ENCODE results near the gene CRABP1. TPM values are rescaled to one million over a fixed set of nuclear protein-coding genes. Genes with fewer than 3 reads are reported as not detected.

Gene CRABP1
- total RNA-seq, 1 experiment from 2014 or later, result 444 TPM

DNA sequence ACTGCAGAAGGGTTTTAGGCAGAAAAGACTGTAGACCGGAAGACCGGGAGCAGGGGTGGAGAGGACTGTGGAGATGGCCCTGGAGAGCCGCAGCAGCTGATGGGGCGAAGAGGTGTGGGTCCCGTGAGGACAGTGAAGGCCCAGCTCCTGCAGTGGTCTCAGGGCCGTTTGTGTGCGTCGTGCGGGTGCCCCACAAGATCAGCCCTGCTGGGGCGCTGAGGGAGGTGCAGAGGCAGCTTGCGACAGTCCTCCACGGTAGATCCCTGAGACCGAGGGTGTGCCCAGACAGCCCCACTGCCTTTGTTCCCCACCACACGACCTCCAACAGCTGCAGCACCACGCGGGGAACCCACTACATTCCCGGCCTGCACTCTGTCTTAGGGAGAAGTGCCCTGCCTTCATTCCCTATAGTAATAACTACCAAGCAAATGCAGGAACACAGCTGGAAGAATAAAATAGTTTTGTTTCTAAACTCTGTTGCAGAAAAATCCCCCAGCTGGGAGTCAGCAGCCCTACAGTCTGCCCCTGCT, 19.0 kb upstream of the CRABP1 start:
- no peaks in the 10 kb centered on the region for H3K36me3 Mint-ChIP-seq
- ChIA-PET POLR2A (no interaction called here), CTCF (interaction anchor here (0.6 to 2.5 kb wide), 7 partner anchors 10 to 102 kb away, joined by 3 to 13 read pairs (median 5); partner anchors contain the start of gene CRABP1)
- H3K27ac Mint-ChIP-seq, result no peak overlapping the region
- TF ChIP-seq SOX15 (CRISPR knock-in tag; IDR thresholded peaks at IDR 0.05) (no peak), NR1H2 (CRISPR knock-in tag; IDR thresholded peaks at IDR 0.05) (no peak), CREB1 (CRISPR knock-in tag; IDR thresholded peaks at IDR 0.05) (no peak), RELA (CRISPR knock-in tag; IDR thresholded peaks at IDR 0.05; ENCODE audit: borderline replicate concordance) (no peak), ZNF671 (CRISPR knock-in tag; IDR thresholded peaks at IDR 0.05) (no peak), SP1 (CRISPR knock-in tag; conservative IDR thresholded peaks at IDR 0.05) (no peak), IRF2 (CRISPR knock-in tag; IDR thresholded peaks at IDR 0.05; ENCODE audit: borderline replicate concordance, low read depth) (no peak), ZNF121 (CRISPR knock-in tag; IDR thresholded peaks at IDR 0.05) (no peak), GRHL2 (CRISPR knock-in tag; IDR thresholded peaks at IDR 0.05; ENCODE audit: insufficient replicate concordance, severe bottlenecking) (no peak), CBFB (CRISPR knock-in tag; IDR thresholded peaks at IDR 0.05; ENCODE audit: low read depth) (no peak), HMGA2 (CRISPR knock-in tag; IDR thresholded peaks at IDR 0.05) (no peak), PRRX2 (CRISPR knock-in tag; IDR thresholded peaks at IDR 0.05) (no peak), JUN (CRISPR knock-in tag; IDR thresholded peaks at IDR 0.05) (no peak)
- TF ChIP-seq, protein P1, sequence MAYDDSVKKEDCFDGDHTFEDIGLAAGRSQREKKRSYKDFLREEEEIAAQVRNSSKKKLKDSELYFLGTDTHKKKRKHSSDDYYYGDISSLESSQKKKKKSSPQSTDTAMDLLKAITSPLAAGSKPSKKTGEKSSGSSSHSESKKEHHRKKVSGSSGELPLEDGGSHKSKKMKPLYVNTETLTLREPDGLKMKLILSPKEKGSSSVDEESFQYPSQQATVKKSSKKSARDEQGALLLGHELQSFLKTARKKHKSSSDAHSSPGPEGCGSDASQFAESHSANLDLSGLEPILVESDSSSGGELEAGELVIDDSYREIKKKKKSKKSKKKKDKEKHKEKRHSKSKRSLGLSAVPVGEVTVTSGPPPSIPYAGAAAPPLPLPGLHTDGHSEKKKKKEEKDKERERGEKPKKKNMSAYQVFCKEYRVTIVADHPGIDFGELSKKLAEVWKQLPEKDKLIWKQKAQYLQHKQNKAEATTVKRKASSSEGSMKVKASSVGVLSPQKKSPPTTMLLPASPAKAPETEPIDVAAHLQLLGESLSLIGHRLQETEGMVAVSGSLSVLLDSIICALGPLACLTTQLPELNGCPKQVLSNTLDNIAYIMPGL (CRISPR knock-in tag; IDR thresholded peaks at IDR 0.05), result no peak
- TF ChIP-seq, protein P2, sequence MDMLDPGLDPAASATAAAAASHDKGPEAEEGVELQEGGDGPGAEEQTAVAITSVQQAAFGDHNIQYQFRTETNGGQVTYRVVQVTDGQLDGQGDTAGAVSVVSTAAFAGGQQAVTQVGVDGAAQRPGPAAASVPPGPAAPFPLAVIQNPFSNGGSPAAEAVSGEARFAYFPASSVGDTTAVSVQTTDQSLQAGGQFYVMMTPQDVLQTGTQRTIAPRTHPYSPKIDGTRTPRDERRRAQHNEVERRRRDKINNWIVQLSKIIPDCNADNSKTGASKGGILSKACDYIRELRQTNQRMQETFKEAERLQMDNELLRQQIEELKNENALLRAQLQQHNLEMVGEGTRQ (CRISPR knock-in tag; IDR thresholded peaks at IDR 0.05), result no peak
- TF ChIP-seq, protein P3, sequence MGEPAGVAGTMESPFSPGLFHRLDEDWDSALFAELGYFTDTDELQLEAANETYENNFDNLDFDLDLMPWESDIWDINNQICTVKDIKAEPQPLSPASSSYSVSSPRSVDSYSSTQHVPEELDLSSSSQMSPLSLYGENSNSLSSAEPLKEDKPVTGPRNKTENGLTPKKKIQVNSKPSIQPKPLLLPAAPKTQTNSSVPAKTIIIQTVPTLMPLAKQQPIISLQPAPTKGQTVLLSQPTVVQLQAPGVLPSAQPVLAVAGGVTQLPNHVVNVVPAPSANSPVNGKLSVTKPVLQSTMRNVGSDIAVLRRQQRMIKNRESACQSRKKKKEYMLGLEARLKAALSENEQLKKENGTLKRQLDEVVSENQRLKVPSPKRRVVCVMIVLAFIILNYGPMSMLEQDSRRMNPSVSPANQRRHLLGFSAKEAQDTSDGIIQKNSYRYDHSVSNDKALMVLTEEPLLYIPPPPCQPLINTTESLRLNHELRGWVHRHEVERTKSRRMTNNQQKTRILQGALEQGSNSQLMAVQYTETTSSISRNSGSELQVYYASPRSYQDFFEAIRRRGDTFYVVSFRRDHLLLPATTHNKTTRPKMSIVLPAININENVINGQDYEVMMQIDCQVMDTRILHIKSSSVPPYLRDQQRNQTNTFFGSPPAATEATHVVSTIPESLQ (CRISPR knock-in tag; IDR thresholded peaks at IDR 0.05), result no peak
- no peaks in the 10 kb centered on the region for H3K9me3 Mint-ChIP-seq
- no peak for DNase-seq (ENCODE audit: low spot score)
- peaks cover 52% of the 10 kb centered on the region for H3K4me1 Mint-ChIP-seq
- no peaks in the 10 kb centered on the region for H3K27me3 Mint-ChIP-seq (ENCODE audit: low read depth)
- H3K4me3 Mint-ChIP-seq, result no peak overlapping the region
- ATAC-seq, result peak; percentile 10; the same call in 1 of the 2 replicates

DNA sequence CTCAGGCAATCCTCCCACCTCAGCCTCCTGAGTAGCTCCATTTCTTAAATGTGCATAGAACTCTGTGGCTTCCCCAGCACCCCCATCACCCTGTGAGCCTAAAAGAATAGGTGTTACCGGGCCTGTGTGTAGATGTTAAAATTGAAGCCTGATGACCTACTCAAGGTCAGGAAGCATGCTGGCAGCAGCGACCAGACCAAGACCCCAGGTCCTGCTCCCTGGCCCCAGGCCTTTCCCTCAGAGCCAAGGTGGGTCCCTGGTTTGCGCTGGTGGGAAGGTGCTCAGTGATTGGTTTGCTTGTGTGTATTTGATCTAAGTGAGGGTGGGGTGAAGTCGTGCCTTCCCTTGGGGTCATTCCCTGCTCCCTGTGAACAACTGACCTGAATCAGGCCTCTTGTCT, 18.4 kb upstream of the CRABP1 start:
- POLR2A ChIA-PET, result no interaction called here
- peaks cover 45% of the 10 kb centered on the region for H3K4me1 Mint-ChIP-seq
- H3K4me3 Mint-ChIP-seq, result no peak overlapping the region; the same call in 1 of the 2 replicates
- CTCF ChIA-PET, result interaction anchor here (0.8 to 2.5 kb wide), 9 partner anchors 10 to 419 kb away, joined by 3 to 13 read pairs (median 5); partner anchors contain the start of gene CRABP1
- H3K27ac Mint-ChIP-seq, result peak overlapping the region; percentile 54; the same call in 1 of the 2 replicates
- H3K27me3 Mint-ChIP-seq (ENCODE audit: low read depth), result no peaks in the 10 kb centered on the region
- ATAC-seq, result peak; percentile 12
- TF ChIP-seq, protein P4, sequence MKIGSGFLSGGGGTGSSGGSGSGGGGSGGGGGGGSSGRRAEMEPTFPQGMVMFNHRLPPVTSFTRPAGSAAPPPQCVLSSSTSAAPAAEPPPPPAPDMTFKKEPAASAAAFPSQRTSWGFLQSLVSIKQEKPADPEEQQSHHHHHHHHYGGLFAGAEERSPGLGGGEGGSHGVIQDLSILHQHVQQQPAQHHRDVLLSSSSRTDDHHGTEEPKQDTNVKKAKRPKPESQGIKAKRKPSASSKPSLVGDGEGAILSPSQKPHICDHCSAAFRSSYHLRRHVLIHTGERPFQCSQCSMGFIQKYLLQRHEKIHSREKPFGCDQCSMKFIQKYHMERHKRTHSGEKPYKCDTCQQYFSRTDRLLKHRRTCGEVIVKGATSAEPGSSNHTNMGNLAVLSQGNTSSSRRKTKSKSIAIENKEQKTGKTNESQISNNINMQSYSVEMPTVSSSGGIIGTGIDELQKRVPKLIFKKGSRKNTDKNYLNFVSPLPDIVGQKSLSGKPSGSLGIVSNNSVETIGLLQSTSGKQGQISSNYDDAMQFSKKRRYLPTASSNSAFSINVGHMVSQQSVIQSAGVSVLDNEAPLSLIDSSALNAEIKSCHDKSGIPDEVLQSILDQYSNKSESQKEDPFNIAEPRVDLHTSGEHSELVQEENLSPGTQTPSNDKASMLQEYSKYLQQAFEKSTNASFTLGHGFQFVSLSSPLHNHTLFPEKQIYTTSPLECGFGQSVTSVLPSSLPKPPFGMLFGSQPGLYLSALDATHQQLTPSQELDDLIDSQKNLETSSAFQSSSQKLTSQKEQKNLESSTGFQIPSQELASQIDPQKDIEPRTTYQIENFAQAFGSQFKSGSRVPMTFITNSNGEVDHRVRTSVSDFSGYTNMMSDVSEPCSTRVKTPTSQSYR (CRISPR knock-in tag; IDR thresholded peaks at IDR 0.05), result no peak
- TF ChIP-seq, protein P5, sequence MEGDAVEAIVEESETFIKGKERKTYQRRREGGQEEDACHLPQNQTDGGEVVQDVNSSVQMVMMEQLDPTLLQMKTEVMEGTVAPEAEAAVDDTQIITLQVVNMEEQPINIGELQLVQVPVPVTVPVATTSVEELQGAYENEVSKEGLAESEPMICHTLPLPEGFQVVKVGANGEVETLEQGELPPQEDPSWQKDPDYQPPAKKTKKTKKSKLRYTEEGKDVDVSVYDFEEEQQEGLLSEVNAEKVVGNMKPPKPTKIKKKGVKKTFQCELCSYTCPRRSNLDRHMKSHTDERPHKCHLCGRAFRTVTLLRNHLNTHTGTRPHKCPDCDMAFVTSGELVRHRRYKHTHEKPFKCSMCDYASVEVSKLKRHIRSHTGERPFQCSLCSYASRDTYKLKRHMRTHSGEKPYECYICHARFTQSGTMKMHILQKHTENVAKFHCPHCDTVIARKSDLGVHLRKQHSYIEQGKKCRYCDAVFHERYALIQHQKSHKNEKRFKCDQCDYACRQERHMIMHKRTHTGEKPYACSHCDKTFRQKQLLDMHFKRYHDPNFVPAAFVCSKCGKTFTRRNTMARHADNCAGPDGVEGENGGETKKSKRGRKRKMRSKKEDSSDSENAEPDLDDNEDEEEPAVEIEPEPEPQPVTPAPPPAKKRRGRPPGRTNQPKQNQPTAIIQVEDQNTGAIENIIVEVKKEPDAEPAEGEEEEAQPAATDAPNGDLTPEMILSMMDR (IDR thresholded peaks at IDR 0.05), result no peak
- TF ChIP-seq ELF4 (CRISPR knock-in tag; IDR thresholded peaks at IDR 0.05; ENCODE audit: low read depth), result no peak
- no peak for DNase-seq (ENCODE audit: low spot score)
- no peaks in the 10 kb centered on the region for H3K9me3 Mint-ChIP-seq
- no peaks in the 10 kb centered on the region for H3K36me3 Mint-ChIP-seq
